Activated CD8-positive, alpha-beta memory T cell treated with anti-CD3 and anti-CD28 coated beads, Interleukin-2, amount 50 U/mL, for 1 hour (primary cell): ENCODE data around the gene XYLT2.

Experiments
- DNase-seq: peaks from one replicate; pipeline ENCODE4 v3.0.0-alpha.2; 2020; ENCODE audit errors: extremely low read depth

The XYLT2 gene

DNA sequence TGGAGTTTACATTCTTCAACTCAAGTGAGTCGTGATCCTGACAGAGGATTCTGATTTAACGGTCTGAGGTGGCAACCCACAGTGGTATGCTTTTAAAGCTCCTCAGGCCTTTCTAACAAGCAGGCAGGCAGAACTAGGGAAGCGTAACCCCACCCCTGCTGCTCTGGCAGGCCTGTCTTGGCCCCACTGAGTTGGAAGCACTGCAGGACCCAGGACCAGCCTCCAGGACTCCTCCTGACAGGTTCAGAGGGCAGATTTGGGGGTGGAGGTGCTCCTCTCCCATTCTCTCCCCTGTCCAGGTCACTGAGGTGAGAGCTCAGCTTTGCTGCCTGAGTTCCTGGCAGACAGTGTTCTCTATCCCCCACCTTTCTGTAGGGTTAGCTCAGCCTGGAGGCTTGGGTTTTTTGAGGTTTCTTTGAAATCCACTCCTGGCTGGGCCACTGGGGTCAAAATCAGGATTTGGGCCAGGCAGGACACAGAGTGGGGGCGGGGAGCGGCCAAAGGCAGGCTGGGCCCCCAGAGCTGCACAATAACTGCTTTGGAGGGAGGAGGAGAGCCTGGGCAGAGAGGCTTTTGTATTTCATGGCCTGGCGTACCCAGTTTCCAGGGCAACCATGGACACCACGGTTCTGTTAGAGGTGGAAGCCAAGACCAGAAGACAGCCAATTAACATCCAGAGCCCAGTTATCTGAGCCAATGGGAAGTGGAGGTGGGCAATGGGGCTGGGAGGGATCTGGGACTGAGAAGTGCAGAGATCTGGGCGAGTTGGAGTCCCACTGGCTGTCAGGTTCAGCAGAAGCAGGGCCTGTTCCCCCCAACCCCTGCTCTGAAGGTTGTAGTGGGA, 17.5 kb downstream of the XYLT2 start:
- DNase-seq, result no peak

DNA sequence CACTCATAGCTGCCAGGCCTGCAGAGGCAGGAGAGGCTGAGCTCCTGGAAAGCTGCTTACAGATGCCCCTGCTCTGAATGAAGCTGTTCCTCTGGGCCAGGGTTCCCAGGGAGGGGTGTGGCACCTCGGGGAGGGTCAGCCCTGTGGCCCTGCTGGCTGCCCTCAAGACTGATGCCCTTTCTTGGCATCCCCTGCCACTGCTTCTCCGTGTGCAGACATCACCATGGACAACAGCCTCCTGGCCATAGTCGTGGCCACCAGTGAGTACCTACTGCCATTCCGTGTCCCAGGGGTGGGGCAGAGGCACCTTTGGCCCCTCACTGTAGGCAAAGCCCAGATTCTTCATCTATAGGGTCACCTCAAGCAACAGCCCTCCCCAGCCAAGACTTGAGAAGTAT, 18.1 kb downstream of the XYLT2 start:
- no peak for DNase-seq

DNA sequence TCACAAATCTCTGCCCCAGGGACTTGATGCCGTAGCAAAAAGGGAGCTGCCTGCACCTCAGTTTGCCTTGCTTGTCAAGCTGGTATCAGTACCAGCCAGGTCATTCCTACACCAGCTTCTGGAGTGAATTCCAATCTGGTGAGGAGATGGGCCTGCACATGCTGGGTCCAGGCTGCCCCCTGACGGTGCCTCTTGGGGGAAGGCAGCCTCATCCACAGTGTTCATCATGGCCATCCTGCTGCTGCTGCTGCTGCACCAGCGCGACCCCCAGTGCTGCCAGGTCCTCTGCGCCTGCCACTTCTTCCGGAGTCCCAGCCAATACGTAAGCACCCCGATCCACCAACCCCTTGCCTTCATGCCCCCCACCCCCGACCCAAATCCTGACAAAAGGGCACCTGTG, 18.8 kb downstream of the XYLT2 start:
- DNase-seq, result no peak

DNA sequence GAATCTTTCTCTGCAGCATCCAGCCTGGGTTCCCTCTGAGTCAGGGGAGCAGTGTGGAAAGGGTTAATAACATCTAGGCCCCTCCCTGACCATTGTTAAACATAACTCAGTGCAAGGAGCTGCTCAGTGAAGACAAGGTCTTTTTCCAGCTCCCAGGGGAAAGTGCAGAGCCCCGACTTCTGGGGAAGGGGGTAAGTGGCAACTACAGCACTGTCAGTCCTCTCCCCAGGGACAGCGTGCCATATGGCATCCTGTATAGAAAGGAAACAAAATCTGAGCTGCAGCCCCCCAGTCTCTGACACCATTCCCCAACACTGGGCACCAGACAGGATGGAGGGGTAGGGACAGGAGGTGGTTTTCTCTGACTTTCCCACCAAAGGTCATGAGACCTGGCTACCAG, 19.2 kb downstream of the XYLT2 start:
- DNase-seq, result no peak

DNA sequence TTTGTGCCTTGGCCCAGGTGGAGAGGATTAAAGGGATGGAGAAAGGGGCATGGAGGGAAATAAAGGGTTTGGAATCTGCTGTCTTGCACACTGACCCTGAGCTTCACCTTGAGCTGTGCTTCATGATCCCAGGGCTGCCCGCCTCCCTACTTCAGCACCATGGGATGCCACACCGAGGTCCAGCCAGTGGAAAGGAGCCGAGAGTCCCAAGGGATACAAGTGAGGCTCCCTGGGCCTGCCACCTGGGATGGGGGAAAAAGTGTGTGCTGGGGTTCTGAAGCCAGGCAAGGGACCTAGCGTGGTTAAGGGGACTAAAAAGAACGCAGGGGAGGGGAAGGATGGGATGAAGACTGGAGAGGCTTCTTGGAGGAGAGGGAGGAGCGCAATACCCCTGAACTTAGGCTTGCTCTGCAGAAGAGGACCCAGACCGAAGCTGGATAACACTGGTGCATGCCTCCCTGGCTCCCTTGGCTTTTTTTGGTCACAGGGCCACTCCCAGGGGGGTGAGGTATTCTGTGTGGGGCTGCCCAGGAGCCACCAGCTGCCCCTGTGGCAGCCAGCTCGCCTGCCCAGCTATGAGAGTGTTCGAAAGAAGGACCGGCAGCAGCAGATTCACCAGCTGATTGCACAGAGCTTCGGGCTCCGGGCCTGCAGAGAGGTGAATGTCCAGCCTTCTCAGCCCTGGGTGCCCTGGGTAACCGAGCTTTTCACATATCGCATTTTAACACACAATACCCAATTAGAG, 19.9 kb downstream of the XYLT2 start:
- DNase-seq, result no peak

DNA sequence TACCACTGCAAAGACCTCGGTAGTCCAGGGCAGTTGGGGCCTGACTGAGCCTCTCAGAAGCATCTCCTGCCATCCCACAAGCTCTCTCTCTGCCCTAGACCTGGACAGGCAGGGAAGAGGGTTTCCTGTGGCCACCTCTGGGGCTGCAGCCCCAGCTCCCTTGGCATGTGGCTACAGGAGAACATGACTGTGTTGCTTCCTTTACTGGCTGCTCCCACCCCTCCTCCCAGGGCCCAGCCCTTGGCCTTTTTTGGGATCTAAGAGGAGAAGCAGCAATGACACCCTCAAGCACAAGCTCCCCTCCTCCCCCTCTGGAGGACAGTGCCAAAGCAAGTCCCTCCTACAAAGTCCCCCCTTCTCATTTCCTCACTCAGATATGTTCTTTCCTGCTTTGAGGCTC, 21.5 kb downstream of the XYLT2 start:
- DNase-seq, result no peak

DNA sequence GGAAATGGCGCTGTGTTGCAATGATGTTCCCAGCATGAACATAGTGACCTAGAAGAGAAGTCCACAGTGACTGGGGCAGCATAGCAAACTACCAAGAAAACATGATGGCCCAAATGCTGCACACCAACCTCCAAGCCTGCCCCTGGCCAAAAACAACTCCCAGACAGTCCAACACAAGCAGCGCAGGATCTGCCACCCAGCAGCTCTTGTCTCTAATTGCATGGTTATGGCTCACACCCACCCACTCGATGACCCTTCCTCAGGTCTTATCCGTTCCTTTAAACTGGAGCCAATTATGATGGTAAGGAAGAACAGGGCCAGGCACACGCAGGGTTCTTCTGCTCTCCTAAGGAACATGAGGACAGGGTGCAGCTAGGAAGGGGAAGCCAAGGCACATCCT, 24.1 kb downstream of the XYLT2 start:
- DNase-seq, result no peak

DNA sequence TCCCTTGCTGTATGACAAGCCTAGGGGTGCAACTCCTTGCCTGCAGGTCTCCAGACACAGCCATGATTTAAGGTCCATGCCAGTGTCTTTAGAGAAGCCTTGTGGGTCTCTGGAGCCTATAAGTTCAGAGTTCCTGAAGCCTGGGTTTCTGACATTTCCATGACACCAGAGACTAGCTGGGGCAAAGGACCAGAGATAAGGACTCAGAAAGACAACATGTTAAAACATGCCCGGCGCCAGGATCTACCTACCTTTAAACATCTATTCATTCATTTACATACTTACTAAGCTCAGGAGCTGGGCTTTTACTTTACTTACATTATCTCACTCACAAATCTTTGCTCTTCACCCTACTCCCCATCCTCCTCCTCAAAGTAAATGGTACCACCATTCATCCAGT, 25.6 kb downstream of the XYLT2 start:
- no peak for DNase-seq

DNA sequence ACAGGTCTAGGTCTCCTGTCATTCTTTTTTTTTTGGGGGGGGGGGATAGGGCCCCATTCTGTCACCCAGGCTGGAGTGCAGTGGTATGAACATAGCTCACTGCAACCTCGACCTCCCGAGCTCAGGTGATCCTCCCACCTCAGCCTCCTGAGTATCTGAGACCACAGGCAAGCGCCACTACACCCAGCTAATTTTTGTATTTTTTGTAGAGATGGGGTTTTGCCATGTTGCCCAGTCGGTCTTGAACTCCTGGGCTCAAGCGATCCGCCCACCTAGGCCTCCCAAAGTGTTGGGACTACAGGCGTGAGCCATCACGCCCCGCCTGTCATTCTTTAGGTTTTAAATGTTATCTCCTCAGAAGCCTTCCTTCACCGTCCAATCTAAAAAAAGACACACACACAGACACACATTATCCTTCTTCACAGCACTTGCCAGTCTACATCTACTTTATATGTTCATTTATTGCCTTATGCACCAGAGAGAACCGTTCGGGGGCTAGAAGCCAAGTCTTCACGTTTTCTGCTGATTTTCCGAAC, 26.4 kb downstream of the XYLT2 start:
- no peak for DNase-seq

DNA sequence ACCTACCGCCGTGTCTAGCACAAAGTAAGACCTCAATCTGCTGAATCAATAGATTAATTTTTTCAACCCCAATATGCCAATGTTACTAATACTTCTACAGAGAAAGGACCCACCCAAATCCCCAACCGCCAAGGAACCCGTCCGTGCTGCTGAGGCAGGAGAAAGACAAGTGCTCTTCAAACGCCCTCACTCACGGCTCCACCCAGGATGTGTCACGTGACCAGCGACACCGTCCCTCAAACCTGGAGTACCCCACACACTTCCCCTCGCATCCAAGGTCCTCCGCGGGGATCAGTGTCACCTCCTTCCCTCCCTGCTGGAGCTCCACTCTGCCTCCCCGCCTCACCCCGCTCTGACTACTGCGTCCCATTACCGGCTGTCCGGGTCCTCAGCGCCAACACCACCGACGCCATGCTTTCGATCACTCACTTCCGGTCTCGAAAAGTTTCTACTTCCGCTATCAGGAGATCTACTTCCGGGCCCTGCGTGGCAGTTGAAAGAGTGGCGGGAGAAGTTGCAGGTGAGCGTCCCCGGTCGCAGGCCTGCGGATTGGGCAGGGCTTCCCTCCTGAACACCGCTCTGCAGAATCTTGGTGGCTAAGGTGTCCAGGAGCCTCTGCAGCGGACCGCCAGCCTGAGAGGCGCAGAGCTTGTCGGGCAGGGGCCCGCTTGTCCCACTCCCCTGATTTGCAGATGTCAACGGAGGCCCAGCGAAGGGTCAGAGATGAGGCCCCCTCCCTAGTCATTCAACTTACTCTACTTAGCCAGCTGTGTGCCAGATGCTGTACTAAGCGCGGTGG, 27.0 kb downstream of the XYLT2 start, which contains the start of the genes EME1 and MRPL27:
Gene EME1 (plus strand): TSS at position 472 of the 799 bp plus-strand sequence. CDS start 1,980 bp downstream, outside the sequence.
Gene MRPL27 (minus strand): TSS at position 427 of the 799 bp plus-strand sequence. CDS start 14 bp downstream, at position 413.
- DNase-seq, result peak; percentile 66

DNA sequence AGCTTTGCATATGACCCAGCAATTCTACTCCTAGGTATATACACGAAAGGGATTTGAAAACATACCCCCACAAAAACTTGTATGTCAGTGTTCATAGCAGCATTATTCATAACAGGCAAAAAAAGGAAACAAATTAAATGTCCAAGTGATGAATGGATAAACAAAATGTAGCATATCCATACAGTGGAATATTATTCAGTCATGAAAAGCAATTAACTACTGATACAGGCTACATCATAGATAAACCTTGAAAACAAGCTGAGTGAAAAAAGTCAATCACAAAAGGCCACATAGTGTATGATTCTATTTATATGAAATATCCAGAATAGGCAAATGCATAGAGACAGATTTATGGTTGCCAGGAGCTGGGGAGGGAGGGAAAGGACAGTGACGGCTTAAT, 27.8 kb downstream of the XYLT2 start:
- no peak for DNase-seq

DNA sequence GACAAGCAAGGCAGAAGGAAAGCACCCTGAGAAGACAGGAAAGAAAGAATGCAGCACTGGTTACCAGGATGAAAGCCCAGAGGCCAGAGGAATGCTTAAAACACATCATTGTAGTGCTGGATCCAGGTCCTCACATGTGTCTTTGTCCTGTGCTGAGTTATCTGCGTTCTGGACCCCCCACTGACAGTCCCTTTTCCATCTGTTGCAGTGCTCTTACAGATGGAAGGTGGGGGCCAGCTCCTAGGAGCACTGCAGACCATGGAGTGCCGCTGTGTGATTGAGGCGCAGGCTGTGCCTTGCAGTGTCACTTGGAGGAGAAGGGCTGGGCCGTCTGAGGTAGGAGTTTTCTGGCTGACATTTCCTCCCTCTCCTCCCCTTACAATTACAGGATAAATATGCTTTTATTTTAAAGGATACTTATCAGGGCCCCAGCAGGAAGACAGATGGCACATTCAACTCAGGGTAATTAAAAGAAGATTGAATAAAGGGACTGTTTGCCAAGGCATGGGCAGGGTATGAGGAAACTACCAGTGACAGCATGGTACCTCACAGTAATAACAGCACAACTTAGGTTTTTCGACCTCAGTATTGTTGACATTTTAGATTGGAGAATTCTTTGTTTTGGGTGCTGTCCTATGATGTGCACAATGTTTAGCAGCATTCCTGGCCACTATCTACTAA, 30.1 kb downstream of the XYLT2 start:
- no peak for DNase-seq

DNA sequence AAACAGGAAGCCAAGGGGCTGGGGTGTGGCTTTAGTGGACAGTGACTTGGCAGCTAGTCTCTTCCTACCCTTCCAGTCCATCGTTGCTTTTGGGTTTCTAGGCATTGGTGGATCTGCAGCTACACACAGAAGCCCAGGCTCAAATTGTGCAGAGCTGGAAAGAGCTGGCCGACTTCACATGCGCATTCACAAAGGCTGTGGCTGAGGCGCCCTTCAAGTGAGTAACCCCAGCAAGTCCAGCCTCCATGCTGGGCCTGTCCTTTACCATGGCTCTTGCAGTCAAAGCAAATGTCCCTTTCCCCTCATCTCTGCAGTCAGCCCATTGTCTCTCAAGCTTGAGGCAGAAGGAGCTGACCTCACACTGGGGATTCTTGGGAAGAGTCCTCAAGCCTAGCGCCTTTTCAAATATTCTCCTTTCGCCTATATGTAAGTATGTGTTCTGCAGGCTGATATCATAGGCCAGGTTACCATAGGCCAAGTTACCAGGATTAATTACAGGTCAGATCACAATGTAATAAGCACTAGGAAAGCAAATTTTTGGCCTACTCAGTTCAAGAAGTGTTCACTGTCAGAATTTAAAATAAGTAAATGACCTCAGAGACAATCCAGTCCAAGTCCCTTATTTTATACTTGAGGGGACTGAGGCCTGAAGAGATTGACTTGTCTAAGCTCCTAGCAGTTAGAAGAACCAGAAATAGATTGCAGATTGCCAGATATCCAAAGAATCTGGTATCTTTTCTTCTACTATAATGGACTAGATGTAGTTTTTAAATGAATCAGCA, 33.6 kb downstream of the XYLT2 start:
- no peak for DNase-seq

DNA sequence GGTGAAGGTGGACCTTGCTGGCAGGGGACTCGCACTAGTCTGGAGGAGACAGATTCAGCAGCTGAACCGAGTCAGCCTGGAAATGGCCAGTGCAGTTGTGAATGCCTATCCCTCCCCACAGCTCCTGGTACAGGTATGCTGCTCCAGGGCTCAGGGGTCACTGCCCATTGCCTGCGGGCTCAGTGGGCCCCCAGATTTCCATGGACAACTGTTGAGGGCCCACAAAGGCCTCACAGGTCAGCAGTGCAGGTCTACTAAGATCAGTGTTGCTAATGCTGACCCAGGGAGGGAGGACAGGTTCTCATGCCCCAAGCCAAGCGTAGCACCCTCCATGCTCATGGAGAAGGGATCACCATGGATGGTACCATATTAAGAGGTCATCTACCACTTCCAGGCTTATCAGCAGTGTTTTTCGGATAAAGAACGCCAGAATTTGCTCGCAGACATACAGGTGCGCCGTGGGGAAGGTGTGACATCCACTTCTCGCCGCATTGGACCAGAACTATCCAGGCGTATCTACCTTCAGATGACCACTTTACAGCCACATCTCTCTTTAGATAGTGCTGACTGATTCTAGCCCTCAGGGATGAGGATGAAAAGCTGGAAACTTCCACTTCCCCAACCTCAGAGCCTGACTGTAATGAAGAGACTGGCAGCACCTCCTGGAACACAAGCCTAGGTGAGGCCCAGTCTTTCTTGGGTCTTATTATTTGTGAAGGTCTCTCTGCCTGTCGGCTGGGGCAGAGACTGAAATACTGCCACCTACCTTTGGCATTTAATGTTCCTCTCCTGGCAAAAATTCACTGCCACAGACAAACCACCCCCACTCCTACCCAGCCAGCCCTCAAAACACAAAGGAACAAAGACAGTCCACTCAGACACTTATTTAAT, 34.7 kb downstream of the XYLT2 start:
- no peak for DNase-seq

DNA sequence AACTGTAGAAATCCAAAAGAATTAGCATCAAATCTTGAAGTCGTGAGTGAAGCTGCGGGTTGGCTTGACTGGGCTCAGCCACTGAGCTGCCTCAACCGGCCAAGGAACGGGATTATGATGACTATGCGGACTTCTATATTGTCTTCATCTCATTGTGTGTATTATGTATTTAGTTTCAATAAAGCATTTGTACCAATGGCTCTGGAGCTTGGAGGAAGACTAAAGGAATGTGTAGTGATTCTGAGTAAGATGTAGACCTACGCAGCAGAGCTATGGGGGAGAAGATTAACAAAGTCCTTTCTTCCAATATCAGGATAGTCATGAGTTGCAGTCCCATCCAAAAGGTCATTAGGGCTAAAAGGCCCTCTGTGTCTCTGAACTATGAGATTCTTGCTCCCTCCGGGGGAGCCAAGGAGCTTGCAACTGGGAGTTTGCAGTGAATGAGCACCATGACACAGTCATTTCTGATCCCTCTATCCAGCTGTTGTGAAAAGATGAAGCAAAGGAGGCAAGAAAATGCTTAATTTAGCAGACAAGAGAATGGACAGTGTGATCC, 35.4 kb downstream of the XYLT2 start:
- no peak for DNase-seq

DNA sequence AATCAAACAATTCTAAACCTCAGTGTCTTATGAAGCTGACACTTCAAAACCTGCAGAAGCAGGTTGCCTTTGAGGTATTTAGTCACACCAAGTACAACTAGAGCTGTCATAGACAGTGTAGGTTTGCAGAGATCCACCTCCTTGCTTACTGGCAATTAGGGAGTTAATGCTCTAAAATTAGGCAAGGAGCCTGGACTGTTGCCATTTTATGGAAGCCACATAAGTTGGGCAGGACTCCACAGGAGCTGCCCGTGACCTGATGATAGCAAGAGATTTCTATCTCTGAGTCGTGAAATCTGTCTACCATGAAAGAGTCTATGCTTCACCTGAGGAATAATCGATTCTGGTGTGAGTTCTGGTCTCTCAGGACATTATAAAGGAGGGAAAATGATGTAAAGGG, 36.0 kb downstream of the XYLT2 start:
- no peak for DNase-seq

DNA sequence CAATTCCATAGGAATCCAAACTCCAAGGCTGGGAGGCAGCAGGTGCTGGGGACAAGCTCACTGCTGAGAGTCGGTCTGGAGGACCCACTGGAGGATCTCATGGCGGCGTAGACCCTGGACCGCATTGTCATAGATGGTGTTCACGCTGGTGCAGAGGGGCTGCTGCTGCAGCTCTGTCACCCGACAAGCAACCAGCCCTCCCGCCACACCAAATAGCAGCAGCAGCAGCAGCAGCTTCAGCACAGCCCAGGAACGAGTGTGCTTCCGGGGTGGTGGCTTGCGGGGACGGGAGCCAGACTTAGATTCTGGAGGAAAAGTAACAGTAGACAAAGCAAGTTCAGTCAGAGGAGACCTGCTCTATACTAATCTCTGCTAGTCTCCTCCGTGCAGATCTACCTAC, 37.0 kb downstream of the XYLT2 start:
- DNase-seq, result no peak

DNA sequence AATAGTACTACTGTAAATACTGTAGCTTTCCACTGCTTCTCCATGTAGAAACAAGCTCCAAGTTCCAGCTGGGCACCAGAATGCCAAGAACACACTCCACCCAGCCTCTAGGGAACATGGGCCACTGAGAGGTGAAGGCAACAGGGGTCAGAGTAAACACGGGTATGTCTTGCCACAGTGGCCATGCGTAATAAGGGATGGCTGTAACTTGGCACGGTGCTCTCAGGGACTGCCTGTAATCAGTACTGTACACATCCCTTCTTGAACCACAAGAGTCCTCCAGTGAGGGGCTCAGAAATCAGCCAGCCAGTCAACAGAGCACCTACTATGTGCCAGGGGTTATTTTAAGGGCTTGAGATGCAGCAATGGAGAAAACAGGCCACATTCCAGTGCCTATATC, 40.6 kb downstream of the XYLT2 start:
- no peak for DNase-seq

DNA sequence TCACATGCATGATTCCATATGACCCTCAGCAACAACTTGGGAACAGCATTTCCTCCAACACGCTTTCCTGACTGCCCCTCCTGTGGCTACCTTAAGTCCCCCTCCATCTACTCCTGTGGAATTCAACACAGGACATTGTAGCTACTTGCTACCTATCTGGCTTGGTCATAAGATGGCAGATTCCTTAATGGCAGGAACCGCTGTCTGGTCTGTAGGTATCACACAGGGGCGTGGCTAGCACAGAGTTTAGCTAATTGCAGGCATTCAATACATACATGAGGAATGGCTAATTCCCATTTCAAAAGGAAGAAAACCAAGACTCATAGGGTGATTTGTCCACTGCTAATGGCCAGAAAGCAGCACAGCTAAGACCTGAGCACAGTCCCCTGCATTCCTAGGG, 42.8 kb downstream of the XYLT2 start:
- DNase-seq, result no peak
